DMS 273 (cell line): ENCODE results near the gene DAPK1.

Experiments used
- DNase-seq: peaks from one replicate; lab custom pipeline; 2025; ENCODE audit not compliant: unreplicated experiment; lab: John Stamatoyannopoulos, UW

The DAPK1 gene

GRCh38 chr9:87707805-87708506 lies 210.3 kb downstream of the DAPK1 start:
- DNase-seq = no peak

DNA sequence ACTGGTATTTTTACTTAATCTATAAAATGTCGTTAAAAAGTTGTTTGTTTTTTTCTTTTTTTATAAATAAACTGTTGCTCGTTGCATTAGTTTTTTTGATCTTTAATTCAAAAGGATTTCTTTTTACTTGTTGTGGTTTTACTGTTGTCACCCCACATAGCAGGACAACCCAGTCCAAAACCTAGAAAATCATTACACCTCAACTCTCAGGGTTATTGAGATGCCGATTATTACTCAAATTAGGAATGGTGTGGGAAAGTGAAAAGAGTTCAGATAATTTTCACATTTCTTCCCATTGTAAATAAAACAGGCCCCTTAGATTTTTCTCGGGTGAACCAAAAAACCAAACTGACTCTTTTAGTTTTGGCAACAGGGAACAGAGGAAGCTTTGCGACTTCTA lies 210.9 kb downstream of the DAPK1 start:
- no peak for DNase-seq

GRCh38 chr9:87708986-87709728 lies 211.5 kb downstream of the DAPK1 start:
- DNase-seq = no peak

DNA sequence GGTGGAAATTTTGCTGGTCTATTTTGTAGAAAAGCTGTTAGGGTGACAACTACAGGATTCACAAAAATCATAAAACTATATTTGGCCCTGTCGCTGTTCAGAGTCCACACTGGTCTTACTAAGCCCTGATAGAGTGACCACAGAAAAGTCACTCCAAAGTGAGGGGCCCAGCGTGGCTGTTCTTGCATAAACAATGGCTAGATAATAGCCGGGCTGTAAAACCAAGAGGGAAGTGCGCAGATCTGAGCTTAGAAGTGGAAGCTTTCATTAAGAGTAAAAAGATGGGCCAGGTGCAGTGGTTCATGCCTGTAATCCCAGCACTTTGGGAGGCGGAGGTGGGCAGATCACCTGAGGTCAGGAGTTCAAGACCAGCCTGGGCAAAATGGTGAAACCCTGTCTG lies 212.8 kb downstream of the DAPK1 start:
- no peak for DNase-seq

DNA sequence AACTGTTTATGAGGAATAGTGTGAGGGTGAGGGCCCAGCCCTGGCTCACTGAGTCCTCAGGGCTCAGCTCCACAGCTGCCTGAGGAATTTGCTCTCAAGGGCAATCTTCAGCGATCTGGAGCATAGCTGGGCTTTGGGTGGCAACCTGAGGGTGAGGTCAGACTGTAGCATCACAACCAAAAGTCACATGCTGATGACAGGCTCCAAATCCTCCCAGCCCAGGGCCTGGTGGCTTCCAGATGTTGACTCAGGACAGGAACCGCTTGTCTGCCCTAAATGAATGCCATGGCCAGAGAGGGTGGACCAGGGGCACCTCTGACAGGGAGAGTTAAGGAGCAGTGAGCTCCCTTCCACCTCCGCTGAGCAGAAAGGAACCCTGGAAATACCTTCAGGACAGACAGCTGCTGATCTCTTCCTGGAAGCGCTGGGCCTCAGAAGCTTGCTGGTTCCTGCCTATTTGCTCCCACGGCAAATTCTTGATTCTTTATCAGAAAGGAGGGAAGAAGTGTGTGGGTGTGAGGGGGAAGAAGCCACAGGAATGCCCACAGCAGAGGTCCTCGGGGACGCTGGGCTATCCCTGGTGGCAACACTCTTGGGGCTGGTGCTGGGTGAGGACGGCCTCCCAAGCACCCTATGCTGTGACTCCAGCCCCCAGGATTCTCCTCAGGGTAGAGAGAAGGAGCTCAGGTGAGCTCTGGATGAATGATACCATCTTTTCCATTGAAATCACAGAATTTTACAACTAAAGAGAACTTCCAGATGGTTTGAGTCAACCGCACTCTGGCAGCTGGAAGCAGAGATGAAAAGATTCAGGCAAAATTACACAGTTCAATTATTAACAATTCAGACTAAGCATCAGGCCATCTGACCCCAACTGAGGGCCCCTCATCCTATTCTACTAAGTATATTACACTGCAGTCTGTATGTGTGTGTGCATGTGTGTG lies 214.5 kb downstream of the DAPK1 start:
- no peak for DNase-seq

DNA sequence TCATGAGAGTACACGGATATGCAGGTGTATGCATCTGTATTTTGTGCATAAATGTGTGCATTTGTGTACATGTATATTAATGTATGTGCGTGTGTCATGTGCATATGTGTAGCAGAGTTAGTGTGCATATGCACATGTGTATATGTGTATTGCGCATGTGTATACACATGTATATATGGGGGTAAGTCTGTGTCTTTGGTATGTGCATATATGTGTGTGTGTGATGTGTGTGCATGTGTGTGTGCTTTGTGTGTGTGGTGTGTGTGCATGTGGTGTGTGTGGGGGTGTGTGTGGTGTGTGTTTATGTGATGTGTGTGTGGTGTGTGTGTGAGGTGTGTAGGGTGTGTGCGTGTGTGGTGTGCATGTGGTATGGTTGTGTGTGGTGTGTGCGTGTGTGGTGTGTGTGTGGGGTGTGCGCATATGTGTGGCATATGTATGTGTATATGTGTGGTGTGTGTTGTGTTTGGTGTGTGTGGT lies 215.2 kb downstream of the DAPK1 start:
- no peak for DNase-seq

DNA sequence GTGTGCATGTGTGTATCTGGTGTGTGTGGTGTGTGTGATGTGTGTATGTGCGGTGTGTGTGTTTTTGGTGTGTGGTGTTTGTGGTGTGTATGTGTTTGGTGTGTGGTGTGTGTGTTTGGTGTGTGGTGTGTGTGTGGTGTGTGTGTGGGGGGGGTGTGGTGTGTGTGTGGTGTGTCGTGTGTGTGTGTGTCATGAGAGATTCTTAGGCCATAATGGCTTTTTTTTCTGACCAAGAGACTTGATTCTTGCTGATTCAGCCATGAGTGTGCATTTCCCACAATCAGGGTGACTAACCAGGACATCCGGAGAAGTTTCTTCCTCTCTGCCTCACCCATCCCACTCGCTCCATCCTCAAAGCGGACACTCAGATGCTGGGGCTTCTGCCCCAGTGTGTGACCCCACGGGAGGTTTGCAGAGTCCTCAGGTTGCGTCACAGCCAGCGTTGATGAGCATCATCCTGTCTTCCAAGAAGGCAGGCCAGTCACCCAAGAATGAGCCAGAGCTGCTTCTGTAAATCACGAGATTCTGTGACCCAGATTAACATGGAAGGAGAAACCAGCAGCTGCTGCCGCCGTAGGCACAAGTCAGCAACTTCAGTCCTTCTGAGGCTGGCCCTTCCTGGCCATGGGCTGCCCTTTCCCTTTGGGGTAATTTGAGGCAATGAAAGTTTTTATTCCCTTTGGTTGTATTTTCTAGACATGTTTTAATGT lies 215.8 kb downstream of the DAPK1 start:
- no peak for DNase-seq

DNA sequence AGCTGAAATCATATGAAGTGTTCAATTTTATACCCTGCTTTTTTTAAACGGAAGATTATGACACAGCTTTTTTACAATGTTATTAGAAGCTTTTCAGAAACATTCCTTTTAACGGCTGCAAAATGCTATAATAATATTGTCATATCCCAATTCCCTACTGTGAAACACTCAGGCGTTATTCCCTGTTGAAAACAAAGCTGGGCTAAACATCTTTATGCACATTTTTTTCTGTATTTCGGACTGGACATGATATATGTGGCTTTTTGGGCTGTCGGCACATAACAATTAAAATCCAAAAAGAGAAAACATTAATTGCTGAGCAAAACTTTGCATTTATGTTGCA lies 216.3 kb downstream of the DAPK1 start:
- no peak for DNase-seq

DNA sequence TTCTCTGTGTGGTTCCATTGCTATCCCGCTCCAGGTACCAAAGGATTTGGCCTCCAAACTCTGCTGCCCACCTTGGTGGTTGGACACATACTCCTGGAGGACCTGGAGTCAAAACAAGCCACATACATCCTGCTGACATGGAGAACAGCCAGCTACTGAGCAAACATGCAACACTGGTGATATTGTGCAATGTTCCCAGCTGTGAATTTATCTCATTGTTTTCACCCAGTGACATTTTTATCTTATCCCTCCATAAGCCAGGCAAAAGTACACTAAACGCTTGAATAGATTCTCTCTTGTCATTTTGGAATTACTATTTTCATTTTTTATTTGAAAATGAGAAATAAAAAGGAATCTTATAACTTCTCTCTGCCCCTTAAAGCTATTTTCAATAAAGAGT lies 217.2 kb downstream of the DAPK1 start:
- peak; percentile 4 for DNase-seq

- no peak for DNase-seq
Observed at GRCh38 chr9:87716141-87716540, 218.5 kb downstream of the DAPK1 start.

DNA sequence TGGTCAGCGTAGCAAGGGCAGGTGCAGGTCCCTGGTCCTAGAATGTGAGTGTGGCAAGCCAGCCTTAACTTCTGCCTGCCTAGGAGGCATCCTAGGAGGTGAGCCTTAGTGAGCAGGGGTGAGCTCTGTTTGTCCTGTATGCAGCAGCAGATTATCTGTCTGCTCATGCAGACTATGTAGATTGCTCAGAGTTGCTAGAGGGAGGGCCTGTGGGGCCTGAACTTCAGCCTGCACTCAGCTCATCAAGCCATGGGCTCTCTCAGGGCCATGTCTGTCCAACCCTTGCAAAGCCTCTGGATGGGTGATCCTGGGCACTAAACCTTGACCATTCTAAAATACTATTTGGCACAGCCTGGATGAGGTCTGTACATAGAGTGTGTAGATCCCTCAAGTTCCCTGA lies 219.8 kb downstream of the DAPK1 start:
- DNase-seq = no peak

DNA sequence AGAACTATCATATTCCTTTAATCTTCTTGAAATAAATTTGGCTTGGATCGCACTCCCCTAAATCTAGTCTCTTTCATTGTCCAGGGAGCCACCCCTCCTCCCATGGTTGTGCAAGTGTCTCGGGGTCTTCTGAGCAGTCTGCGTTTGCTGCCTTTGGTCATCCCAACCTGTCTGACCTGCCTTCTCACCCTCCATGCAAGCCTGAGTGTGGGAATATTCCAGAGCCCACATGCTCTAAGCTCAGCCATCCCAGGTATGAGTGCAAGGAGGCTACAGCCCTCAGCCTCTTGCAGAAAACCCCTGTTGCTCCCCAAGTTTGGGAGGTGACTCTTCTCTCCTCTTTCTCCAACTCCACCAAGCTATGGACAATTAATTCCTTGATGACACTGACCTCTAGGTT lies 220.6 kb downstream of the DAPK1 start:
- DNase-seq = no peak

DNA sequence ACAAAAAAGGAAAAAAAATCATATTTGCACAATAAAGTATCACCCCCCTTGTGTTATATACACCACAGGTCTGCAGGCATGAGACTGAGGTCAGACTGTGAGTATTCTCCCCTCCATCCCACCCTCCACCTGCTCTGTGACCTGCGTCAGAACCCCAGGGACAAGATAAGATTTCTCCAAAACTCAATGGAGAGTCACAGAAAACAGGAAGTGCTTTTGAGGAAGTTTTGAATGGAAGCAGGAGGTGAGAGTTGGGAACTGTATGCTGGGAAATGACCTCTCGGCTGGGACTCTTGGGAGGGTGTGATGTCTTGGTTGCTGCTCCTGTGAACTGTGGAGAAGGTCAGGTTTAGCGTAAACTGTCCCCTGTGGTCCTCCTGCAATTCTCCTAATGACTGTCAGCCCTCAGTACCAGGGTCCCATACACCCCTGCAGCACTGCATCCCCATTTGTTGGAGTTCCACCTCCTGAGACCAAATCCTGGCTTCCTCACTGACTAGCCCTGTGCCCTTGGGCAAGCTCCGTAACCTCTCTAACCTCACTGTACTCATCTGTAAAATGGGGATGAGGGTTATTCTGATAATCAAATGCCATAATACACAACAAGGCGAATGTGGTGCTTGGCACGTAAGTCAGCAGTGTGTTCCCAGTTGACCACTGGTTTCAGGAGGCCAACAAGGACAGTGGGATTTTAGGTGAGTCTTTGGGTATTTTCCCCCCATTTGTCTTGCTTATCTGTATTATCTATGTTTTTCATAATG lies 221.4 kb downstream of the DAPK1 start:
- no peak for DNase-seq

DNA sequence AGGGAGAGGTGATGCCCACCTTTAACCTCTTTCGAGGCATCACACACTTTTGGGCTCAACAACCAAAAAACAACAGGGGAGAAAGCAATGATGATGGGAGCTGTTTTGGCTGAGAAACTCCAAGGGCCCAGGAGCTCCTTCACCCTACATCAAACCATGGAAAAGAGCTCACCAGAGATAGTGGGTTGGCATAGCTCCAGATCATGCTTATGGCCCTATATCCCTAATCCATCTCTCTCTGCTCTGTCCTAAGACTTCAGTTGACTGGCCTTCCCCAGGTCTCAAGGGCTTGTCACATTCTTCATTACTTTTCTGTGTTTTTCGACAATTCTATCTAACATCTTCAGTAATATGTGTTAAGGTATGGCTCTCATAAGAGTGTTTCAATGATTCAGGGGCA lies 222.5 kb downstream of the DAPK1 start:
- DNase-seq = no peak

- no peak for DNase-seq
Observed at GRCh38 chr9:87722393-87723088, 224.9 kb downstream of the DAPK1 start.

GRCh38 chr9:87725356-87725899 lies 227.8 kb downstream of the DAPK1 start:
- DNase-seq = peak; percentile 39

- DNase-seq = peak; percentile 84
Observed at GRCh38 chr9:87725900-87726709, 228.4 kb downstream of the DAPK1 start, which contains the start of gene CTSL. Gene CTSL, plus strand, starts transcription at chr9:87726119. Its CDS starts 1,485 bp downstream, at chr9:87727604.

DNA sequence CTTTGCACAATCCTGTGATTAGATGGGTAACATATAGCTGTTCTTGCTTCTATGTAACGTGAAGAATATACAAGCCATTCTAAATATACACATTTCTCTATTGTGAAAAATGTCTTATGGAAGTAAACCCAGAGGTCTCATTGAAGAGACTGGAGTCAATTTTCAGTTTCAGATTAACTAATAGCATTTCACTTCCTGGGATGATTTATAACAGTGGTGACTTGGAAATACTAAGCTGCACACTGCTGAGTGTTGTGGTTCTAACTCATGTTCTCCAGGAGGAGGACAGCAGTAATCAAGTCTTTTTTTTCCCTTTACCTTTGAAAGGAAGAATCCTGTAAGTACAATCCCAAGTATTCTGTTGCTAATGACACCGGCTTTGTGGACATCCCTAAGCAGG lies 231.6 kb downstream of the DAPK1 start:
- no peak for DNase-seq
